GM23338 (cell line): ENCODE data around the gene SRSF9.

Experiments
- CREB1 ChIP-seq: fragments of 250-450 bp; sonication (Bioruptor Pico); IDR thresholded peaks from 2 replicates; pipeline ENCODE4 v1.5.0; 2020; ENCODE audit warnings: low read depth, mild to moderate bottlenecking, moderate library complexity
- CTCF ChIP-seq, 2 experiments: fragments of 200-600 bp in 1 of 2; sonication (generic) in 1 of 2; conservative IDR thresholded peaks; 2 replicates each; pipeline versions ENCODE4 v1.5.1 to v1.6.1; 2016 to 2017; ENCODE audit warnings: antibody characterized with exemption in 2 of 2, low read depth in 2 of 2, mild to moderate bottlenecking in 2 of 2, moderate library complexity in 1 of 2
- EZH2phosphoT487 ChIP-seq: fragments of 200-600 bp; sonication (generic); IDR thresholded peaks from one replicate; pipeline ENCODE4 v1.8.1; 2018; ENCODE audit warnings: antibody characterized with exemption; ENCODE audit not compliant: unreplicated experiment
- POLR2AphosphoS5 ChIP-seq: IDR thresholded peaks from 2 replicates; pipeline ENCODE4 v1.6.1; 2016; ENCODE audit warnings: antibody characterized with exemption, low read depth
- TF ChIP-seq, protein P1 (sequence below): IDR thresholded peaks from one replicate; pipeline ENCODE4 v1.6.1; 2018; ENCODE audit warnings: antibody characterized with exemption; ENCODE audit not compliant: unreplicated experiment

DNA sequence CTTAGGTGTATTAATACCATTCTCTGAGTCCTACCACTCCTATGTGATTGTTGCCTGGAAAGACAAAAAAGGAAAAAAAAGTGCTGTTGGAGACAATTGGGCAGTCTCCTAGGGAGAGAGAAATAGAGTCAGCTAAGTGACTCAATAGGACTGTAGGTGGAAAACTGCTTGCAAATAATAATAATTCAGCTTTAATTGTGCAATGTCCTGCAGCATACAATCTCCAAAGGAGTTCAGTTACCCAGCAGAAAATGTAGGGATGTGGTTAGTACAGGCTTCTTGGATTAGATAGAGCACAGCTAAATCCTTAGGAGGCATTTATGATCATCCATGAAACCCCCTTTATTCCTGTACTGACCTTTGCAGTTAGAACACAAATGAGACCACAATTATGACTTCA lies 3.0 kb upstream of the SRSF9 start:
- TF ChIP-seq EZH2phosphoT487: no peak
- TF ChIP-seq POLR2AphosphoS5: no peak
- no peak for TF ChIP-seq CTCF (conservative IDR thresholded peaks at IDR 0.05; ENCODE audit: low read depth in 2 of 2)
- TF ChIP-seq CREB1 (CRISPR knock-in tag): no peak
- TF ChIP-seq, protein P1, sequence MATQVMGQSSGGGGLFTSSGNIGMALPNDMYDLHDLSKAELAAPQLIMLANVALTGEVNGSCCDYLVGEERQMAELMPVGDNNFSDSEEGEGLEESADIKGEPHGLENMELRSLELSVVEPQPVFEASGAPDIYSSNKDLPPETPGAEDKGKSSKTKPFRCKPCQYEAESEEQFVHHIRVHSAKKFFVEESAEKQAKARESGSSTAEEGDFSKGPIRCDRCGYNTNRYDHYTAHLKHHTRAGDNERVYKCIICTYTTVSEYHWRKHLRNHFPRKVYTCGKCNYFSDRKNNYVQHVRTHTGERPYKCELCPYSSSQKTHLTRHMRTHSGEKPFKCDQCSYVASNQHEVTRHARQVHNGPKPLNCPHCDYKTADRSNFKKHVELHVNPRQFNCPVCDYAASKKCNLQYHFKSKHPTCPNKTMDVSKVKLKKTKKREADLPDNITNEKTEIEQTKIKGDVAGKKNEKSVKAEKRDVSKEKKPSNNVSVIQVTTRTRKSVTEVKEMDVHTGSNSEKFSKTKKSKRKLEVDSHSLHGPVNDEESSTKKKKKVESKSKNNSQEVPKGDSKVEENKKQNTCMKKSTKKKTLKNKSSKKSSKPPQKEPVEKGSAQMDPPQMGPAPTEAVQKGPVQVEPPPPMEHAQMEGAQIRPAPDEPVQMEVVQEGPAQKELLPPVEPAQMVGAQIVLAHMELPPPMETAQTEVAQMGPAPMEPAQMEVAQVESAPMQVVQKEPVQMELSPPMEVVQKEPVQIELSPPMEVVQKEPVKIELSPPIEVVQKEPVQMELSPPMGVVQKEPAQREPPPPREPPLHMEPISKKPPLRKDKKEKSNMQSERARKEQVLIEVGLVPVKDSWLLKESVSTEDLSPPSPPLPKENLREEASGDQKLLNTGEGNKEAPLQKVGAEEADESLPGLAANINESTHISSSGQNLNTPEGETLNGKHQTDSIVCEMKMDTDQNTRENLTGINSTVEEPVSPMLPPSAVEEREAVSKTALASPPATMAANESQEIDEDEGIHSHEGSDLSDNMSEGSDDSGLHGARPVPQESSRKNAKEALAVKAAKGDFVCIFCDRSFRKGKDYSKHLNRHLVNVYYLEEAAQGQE: no peak
